NCI-H82 treated with DMSO at 0.1 percent for 48 hours (cell line): Measurements from ENCODE around the gene MRPS6.
A peak's percentile ranks its signal among the peaks of the same experiment; 100 is the strongest.

Experiments
- DNase-seq: peaks from one replicate; lab custom pipeline; 2025; ENCODE audit not compliant: unreplicated experiment; lab: John Stamatoyannopoulos, UW

Gene MRPS6

DNA sequence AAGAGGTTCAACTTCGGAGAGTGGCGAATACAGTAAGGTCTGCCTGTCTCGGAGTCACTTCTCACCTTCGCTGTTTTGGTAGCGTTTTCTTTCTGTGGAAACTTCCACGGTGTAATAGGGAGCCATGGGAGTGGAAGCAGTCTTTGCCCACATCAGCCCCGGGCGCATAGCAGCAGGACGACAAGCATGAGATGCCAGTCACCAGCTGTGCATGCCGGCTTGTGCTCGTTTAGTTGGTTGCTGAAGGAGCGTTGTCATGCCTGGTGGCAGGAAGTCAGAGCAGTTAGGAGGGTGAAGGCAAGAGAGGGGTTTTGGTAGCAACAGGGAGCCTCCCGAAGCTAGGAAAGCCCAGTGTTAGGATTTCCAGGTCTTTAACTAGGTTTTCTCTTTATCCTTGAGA lies 58.8 kb downstream of the MRPS6 start:
- DNase-seq, result no peak

DNA sequence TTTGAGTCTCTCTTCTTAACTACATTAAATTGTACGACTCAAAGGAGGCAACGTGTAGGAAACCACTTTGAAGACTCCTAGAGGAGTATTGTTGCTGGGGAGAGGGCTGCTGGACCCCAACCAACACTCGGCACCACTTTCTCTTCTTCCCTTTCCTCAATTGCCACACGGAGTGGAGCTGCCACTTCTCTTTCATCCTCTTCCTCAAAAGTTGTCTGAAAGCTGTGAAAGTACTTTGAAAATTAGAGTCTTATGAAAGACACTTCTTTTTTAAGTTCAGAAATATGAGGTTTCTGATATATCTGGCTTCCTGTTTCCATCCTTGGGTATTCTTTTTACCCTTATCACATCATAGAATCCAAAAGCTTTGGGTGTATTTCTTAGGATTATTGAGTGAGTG lies 59.5 kb downstream of the MRPS6 start:
- DNase-seq, result no peak

DNA sequence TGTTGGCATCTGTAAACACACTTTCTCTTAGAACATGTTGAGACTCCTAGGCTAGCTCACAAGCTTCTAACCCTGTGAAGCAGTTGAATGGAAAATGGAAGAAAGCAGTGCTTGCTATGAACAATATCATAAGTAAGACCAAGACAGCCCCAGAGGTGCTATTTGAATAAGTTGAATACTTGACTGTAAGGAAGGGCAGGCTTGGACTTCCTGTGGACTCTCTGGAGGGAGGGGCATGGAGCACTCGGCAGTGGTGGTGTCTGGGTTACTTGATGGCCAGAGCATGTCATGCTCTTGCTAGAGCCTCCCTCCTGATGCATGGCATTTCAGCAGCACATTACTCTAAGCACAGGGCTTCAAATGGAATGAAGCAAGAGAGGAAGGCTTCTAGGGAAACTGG lies 60.0 kb downstream of the MRPS6 start:
- DNase-seq, result no peak

DNA sequence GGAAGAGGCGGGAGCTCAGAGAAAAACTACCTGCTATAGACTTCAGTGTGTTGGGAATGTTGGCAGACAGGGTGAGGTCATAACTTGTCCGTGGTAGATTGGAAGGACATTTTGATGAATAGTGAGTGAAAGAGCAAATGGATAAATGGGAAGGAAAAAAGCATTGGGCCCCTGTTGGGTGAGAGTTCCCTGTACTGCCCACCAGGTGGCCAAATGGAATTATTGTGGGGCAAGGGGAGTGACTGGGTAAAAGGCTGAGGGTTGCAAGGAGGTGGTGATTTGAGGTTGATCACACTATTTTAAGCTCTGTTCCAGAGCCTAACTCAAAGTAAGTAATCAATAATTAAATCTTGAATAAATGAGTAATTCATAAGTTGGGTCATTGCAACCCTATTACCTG lies 60.4 kb downstream of the MRPS6 start:
- DNase-seq, result no peak

DNA sequence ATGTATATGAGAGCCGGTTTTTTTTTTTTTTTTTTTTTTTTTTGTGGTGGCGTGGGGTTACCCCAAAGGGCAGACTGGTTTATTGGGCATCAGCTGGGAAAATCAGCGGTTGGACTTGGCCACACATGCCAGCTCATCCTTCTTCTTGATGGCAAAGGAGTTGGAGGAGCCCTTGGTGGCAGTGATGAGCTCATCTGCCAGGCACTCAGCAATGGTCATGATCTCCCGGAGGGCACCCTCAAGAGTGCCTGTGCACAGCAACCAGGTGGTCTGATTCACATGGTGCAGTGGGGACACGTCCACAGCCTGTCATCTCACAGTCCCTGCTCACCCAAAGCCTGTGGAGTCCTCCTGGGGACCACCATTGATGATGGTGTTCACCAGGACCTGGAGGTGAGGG lies 62.0 kb downstream of the MRPS6 start:
- no peak for DNase-seq

DNA sequence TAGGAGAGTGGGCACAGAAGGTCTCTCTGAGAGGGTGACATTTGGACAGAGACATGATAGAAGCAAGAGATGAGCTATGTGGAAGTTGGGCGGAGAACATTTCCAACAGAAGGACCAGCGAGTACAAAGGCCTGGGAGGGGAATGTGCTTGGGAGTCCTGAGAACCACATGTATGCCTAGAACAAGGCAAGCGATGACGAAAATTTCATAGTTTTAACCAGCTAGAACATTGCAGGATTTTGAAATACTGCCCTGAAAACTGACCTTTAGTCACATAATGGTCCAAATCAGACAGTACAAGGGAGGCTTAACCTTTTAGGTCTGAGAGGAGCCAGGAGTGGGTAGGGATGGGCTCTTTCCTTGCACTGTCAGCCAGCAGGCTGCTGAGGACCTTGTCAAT lies 68.0 kb downstream of the MRPS6 start:
- no peak for DNase-seq

DNA sequence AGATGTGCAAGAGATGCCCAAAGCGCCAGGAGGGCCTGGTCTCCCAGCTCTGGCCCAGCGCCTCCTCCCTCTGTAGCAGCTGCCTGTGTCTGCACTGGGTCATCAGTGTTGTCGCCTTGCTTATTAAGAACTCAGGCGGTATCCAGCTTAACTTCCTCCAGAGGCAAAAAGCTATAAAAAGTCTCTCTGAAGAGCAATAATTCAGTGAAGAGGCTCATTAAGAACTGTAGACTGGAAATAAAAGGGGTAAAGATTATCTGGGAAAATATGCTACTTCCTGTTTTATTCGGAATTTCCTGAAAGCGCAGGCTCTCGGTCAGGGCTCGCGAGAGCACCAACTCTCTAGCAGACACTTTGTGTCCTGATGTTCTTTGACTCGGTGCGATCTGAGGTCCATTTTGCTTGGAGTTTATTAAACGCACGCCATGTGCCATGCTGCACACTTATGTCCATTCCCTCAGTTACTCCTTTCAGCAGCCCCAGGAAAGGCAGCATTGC lies 70.4 kb downstream of the MRPS6 start:
- DNase-seq, result no peak

DNA sequence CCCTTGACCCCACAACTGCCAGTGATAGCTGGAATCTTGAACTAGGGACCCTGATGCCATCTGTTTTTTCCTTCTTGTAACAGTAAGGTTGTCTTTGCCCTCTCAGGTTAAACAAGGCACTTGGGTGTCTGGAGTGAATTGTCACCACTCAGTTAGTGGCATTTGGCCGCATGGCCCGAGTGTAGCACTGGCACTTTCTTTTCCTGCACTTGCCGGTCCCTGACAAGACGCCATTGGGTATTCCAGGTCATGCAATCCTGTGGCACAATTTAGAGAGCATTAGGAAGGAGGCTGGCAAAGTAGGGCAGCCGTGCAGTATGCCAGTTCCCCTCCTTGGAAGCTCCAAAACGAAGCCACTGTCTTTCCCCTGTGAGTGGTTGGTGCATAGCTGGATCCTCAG lies 70.8 kb downstream of the MRPS6 start:
- no peak for DNase-seq

DNA sequence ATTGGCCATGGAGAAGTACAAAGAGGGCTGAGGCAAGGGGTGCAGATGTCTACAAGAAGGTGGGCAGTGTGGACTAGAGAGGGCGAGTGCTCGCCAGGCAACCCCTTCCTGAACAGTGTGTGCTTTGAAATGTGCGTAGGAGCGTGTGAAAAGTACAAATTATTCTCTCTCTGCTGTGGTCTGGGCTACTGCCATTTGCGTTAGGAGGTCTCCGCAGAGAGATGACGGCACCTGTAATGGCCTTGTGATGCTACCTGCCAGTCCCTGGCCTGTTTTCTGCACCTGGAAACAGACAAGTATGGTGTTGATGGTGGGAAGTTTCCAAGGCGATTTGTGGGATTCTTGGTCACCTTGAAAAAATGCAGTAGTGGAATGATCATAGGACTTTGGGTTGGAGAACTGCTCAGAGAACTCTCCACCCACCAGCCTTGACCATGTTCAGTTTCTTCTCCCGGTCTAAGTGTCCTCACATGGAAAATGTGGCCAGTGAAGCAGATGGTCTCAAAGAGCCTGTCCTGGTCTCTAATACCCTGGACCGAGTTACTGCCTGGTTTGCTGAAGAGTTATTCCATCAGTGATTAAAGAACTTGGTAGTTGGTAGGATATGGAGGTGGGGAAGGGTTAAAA lies 74.5 kb downstream of the MRPS6 start:
- DNase-seq, result no peak

DNA sequence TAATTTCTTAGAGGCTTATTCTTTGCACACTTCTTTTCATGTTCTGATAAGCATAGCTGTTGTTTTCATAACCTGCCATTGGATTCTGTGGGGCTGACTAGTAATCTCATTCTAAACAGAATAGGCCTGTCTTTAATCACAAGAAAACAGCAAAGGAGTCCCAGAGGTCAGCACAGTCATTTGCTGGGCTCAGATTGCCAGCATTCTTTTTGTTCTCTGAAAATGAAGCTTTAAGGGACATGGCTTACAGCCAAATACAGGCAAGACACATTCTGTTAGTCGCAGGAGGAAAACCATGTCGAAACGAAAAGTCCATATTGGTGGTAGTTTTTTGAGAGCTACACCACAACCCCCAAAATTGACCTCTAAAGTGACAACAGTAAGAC lies 75.0 kb downstream of the MRPS6 start:
- DNase-seq, result no peak

DNA sequence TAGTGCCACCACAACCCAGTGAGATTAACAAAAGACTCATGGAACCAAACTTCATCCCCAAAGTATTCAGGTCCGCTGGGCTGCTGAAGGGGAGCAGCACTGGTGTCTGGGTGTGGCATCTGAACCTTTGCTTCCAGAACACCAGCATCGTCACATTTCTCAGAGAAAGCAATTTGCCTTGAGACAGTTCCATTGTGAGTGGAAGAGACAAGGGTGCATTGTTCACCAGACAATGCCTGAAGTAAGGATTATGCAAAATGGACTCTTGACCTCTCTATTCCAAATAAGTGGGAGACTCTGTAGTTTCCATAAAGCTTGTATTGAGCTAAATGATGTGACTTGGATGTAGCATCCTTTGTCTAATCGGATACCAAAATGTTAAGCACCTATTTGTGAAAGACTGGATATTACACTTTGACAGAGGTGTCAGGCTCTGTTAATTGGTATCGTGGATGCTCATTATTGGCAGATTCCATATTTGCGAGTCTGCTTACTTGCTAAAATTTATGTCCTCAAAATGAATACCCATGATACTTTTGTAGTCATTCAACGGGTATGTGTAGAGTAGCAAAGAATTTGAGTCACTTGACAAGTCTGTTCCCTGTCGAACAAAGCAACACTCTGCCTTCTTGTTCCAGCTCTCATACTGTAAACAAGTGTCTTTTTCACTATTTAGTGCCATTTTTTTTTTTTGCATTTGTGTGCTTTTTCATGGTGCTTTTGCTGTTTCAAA lies 75.6 kb downstream of the MRPS6 start:
- DNase-seq, result no peak

DNA sequence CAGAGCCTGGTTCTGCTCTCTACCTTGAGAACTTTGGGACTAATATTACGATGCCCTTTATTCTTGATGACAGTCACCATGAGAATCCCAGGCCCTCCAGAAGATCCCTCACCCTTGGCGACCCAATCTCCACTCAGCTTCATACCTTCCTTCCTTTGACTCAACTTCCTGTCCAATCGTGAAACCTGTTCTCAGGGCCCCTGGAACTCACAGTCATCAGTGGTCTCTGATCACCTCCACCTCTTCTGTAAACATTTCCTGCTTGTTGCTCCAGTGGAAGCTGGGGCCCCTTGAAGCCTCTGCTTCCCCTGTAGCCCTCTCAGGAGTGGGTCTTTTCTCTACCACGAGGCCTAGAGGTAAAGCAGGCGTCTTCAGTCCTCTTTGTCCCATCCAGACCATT lies 79.1 kb downstream of the MRPS6 start:
- DNase-seq, result no peak

DNA sequence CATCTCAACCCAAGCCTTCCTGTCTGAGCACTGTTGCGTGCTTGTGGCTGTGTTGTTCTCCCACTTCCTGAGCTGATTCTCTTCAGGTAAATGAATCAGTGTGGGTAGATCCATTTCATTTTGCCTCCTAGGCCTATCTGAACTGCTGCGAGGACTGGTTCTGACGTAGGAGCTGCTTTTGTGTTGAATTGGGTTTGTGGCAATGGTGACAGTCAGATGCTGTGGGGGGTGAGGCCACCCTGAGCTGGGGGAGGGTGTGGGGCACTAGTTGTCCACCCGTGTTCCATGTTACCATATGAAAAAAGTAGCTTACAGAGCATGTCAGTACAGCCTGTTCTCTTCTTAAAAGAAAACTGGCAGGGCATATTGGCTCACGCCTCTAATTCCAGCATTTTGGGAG lies 81.5 kb downstream of the MRPS6 start:
- DNase-seq, result no peak

DNA sequence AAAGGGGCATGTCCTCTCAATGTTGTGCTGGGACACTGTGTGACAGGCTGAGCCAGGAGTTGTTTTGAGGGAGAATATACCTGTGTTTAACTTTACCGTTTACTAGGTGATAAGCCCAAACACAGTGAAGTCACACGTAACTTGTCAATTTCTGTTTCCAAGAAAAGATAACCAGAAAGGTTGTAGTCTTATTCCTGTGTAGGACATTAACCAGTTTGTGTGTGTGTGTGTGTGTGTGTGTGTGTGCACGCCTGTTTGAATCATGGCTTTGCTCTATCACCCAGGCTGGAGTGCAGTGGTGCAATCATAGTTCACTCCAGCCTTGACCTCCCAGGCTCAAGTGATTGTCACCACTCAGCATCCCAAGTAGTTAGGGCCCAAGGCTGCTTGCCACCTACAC lies 83.6 kb downstream of the MRPS6 start:
- no peak for DNase-seq

DNA sequence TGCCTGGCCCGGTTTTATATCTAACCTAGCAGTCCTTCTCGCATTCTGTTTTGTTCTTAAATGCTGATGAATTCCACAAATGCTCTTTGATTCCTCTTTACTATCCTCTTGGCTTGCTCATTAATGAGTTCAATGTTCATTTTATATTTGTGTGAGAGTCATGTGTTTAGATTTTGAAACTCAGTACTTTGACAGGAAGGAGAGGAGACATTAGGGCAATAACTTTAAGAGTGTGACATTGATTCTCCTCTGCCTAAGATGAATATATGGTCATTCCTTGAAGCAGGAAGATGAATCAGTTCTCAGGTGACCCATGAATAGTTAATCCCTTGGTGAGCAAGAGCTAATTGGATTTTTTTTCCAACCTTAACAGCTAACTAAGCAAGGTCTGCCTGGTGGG lies 84.1 kb downstream of the MRPS6 start:
- peak; percentile 47 for DNase-seq

DNA sequence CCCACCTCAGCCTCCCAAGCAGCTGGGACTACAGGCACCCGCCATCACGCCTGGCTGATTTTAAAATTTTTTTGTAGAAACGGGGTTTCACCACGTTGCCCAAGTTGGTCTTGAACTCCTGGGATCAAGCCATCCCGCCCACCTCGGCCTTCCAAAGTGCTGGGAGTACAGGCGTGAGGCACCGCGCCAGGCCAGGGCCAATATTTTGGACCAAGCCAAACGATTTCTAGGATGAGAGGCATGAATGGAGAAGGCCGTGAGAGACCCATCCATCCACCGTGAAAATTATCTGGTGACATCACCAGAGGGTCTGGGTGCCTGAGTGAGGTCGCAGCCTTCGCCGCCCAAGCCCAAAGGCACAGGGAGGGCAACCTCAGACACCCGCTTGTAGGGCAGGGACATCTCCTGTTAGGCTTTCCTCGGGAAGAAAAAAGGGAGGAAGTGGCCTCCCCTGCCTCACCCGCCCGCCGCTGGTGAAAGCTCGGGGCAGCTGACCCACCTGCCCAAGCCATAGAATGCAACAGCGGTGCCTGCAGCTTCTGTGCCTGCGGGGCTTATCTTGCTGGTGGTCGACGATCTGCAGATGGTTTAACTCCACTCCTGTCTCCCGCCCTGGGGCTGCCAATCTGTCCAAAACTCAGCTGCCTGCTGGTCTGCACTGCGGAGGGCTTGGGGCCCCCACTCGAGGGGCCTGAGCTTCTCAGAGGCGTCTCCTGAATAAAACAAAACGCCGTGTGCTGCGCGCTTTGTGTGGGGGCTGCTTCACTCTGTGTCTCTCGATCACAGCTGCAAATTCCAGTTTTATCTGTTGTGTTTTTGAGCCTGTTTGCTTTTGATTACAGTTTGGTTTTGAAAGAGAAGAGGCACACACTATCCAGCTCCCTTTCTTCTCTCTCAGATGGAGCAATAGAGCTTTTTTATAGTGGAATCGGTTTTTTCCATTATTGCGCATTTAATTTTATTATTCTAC lies 85.8 kb downstream of the MRPS6 start:
- no peak for DNase-seq

DNA sequence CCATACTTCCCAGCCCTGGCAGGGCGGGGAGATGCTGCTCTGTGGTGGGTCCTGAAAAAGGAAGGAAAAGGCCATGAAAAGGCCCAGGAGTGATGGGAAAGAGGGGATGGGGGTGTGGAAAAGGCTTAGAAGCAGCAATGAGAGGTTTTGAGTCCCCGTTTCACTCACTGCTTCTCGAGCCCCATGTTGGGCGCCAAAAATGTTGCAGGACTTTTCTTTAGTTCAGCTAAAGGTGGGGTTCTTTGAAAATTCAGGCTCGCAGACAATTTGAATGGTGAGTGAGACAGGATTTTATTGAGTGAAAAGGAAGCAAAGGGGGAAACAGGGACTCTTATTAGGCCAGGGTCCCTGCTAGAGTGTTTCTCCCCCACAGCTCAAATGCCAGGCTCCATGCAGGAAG lies 93.1 kb downstream of the MRPS6 start:
- no peak for DNase-seq

DNA sequence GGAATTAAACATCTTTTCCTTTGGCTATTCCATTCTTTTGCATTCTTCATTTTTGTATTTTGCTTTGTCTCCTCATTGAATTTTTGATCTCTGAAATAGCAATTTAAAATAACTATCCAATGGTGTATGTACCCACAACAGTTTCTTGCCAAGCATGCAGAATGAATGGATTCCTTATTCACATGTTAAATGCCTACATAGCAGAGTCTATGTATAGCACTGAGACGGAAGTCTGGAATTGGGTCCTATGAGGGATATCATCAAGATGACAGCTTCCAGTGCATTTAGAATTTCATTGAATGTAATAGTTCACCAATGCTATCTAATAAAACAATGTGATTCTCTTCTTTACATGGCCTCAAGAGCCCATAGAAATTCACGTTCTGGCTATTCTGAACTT lies 97.5 kb downstream of the MRPS6 start:
- DNase-seq, result no peak

DNA sequence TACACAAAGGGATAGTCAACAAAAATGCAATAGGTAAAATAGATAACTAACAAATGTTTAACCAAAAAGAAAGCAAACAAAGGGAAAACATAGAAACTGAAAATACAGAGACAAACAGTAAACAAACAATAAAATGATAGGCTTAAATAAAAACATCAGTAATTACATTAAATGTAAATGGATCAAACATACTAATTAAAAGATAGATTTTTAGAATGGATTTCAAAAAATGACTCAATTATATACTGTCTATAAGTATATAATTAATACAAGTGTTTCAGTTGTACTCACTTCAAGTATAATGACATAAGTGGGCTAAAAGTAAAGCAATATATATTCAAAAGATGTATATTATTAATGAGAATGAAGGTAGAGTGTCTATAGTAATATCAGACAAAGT lies 101.1 kb downstream of the MRPS6 start:
- no peak for DNase-seq

DNA sequence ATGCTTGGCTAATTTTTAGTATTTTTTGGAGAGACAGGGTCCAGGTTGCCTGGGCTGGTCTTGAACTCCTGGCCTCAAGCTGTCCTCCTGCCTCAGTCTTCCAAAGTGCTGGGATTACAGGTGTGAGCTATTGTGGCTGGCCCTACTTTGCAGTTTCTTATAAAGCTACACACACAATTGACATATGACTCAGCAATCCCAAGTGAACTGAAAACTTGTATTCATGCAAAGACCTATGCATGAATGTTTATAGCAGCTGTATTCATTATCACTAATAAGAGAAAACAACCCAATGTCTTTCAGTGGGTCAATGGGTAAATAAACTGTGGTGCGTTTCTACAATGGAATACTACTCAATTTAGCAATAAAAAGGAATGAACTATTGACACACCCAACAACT lies 103.1 kb downstream of the MRPS6 start:
- no peak for DNase-seq

DNA sequence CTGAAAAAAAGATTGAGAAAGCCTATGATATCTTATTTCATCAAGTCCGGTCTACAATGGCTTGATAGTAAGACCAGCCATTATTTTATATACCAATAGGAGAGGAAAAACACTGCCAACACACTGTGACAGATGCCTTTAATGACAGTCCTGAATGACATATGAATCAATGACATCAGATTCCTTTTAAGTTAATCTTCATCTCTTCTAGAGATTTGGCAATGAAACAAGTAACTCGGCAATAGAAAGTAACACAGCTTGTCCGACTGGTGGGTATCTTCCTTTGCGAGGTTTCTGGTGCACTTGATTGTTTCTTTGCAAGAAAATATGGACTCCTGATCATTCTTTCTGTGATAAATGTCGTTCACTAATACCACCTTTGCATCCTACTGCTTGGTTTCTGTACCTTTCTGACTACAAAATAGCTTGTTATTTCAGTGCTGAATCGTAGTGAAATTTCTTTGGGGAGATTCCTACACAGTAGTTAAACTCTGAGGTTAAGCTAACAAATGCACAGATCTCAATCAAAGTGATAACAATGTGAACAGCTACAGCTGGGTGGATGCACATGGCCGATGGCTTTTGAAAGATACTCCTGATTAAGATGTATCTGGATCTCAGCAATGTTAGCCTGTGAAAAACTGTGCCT lies 104.7 kb downstream of the MRPS6 start:
- no peak for DNase-seq
